ENCODE data around the gene SEMG2. TPM values are rescaled to one million over a fixed set of nuclear protein-coding genes. Genes with fewer than 3 reads are reported as not detected.
A peak's percentile ranks its signal among the peaks of the same experiment; 100 is the strongest.

The SEMG2 gene
- polyA plus RNA-seq, 3 donors: not detected

GRCh38 chr20:45248609-45249008 lies 27.4 kb downstream of the SEMG2 start:
- Histone ChIP-seq H3K9me3 (replicated peaks in 1 of 2; ENCODE audit: control insufficient read depth in 1 of 2, insufficient read depth in 1 of 2, low read length in 2 of 2) (no peaks in the 10 kb centered on the region), H3K36me3 (replicated peaks in 1 of 2; ENCODE audit: control insufficient read depth in 1 of 2, insufficient read depth in 2 of 2, low read length in 2 of 2) (no peaks in the 10 kb centered on the region), H3K27me3 (ENCODE audit: control insufficient read depth in 2 of 2, insufficient read depth in 2 of 2, low read length in 2 of 2) (no peaks in the 10 kb centered on the region), H3K9ac (ENCODE audit: insufficient read depth, low read length, poor library complexity, severe bottlenecking) (no peak overlapping the region), H3K27ac (ENCODE audit: low read depth in 1 of 2, low read length in 2 of 2) (no peak overlapping the region), H4K20me1 (ENCODE audit: insufficient read depth, low read length) (no peaks in the 10 kb centered on the region), H3K79me2 (ENCODE audit: insufficient read depth, low read length) (no peaks in the 10 kb centered on the region), H3K4me3 (replicated peaks in 1 of 3; ENCODE audit: low read depth in 2 of 3, low read length in 3 of 3) (no peak overlapping the region), H2AFZ (ENCODE audit: insufficient read depth, low read depth, low read length, poor library complexity, severe bottlenecking) (no peak overlapping the region), H3K4me2 (replicated peaks; ENCODE audit: extremely low read depth, low read length, poor library complexity, severe bottlenecking) (no peak overlapping the region), H3K4me1 (ENCODE audit: control insufficient read depth in 1 of 2, insufficient read depth in 2 of 2, low read length in 2 of 2) (peaks cover 7 to 9% of the 10 kb centered on the region in 2 donors)
- no peaks in the 10 kb centered on the region for H3K36me3 Mint-ChIP-seq
- intact Hi-C loops (cut with micrococcal nuclease): no loop called here
- H3K4me3 Mint-ChIP-seq: no peak overlapping the region
- no peak for DNase-seq
- H3K9me3 Mint-ChIP-seq: peaks cover 0 to 3% (median 0%) of the 10 kb centered on the region in 7 donors
- no peak for TF ChIP-seq CTCF (IDR thresholded peaks at IDR 0.05)
- H3K4me1 Mint-ChIP-seq: peaks cover 21% of the 10 kb centered on the region
- no peak overlapping the region for H3K27ac Mint-ChIP-seq
- peaks cover 5 to 11% (median 6%) of the 10 kb centered on the region in 3 donors for H3K27me3 Mint-ChIP-seq (ENCODE audit: low read depth in 3 of 3)

- intact Hi-C loops (cut with micrococcal nuclease): no loop called here
- H3K27me3 Mint-ChIP-seq (ENCODE audit: low read depth in 3 of 3): peaks cover 1 to 6% (median 2%) of the 10 kb centered on the region in 3 donors
- no peaks in the 10 kb centered on the region for H3K27me3 ChIP-seq (ENCODE audit: control insufficient read depth in 2 of 2, insufficient read depth in 2 of 2, low read length in 2 of 2)
- no peak overlapping the region for H3K4me2 ChIP-seq (replicated peaks; ENCODE audit: extremely low read depth, low read length, poor library complexity, severe bottlenecking)
- peaks cover 30 to 38% of the 10 kb centered on the region in 2 donors for H3K4me1 ChIP-seq (ENCODE audit: control insufficient read depth in 1 of 2, insufficient read depth in 2 of 2, low read length in 2 of 2)
- no peak overlapping the region for H3K4me3 Mint-ChIP-seq
- H3K27ac ChIP-seq (ENCODE audit: low read depth in 1 of 2, low read length in 2 of 2): no peak overlapping the region
- H3K4me3 ChIP-seq (replicated peaks in 1 of 3; ENCODE audit: low read depth in 2 of 3, low read length in 3 of 3): no peak overlapping the region
- H3K9me3 Mint-ChIP-seq: peaks cover 0 to 3% (median 0%) of the 10 kb centered on the region in 7 donors
- no peaks in the 10 kb centered on the region for H3K9me3 ChIP-seq (replicated peaks in 1 of 2; ENCODE audit: control insufficient read depth in 1 of 2, insufficient read depth in 1 of 2, low read length in 2 of 2)
- no peaks in the 10 kb centered on the region for H4K20me1 ChIP-seq (ENCODE audit: insufficient read depth, low read length)
- no peak overlapping the region for H3K9ac ChIP-seq (ENCODE audit: insufficient read depth, low read length, poor library complexity, severe bottlenecking)
- H3K4me1 Mint-ChIP-seq: peaks cover 41% of the 10 kb centered on the region
- no peaks in the 10 kb centered on the region for H3K36me3 ChIP-seq (replicated peaks in 1 of 2; ENCODE audit: control insufficient read depth in 1 of 2, insufficient read depth in 2 of 2, low read length in 2 of 2)
- DNase-seq: no peak
- H3K27ac Mint-ChIP-seq: no peak overlapping the region
- no peaks in the 10 kb centered on the region for H3K36me3 Mint-ChIP-seq
- peak overlapping the region; percentile 30 for H2AFZ ChIP-seq (ENCODE audit: insufficient read depth, low read depth, low read length, poor library complexity, severe bottlenecking)
- TF ChIP-seq CTCF (IDR thresholded peaks at IDR 0.05): no peak
- WGBS (ENCODE audit: insufficient coverage): 0% methylated on average over 1 of the region's 5 CpGs
- no peaks in the 10 kb centered on the region for H3K79me2 ChIP-seq (ENCODE audit: insufficient read depth, low read length)
These were observed 30.8 kb downstream of the SEMG2 start for GRCh38 chr20:45251884-45252560.

All from CD14-positive monocyte (primary cell).